MM.1S (cell line): ENCODE results near the gene KCNIP4.

Experiments
- DNase-seq: peaks from one replicate; pipeline ENCODE4 v3.0.0-alpha.2; 2015
- H2AFZ ChIP-seq: fragments of 300-600 bp; sonication (generic); 2 replicates; pipeline ENCODE4 v1.6.0; 2016; ENCODE audit warnings: antibody characterized with exemption, low read length
- H3F3A ChIP-seq: fragments of 300-600 bp; sonication (generic); 2 replicates; pipeline ENCODE4 v1.6.1; 2016; ENCODE audit warnings: mild to moderate bottlenecking, antibody characterized with exemption, low read length, moderate library complexity, mixed read lengths; ENCODE audit not compliant: insufficient read depth
- H3K27ac ChIP-seq: fragments of 300-600 bp; sonication (generic); 2 replicates; pipeline ENCODE4 v1.5.1; 2016; ENCODE audit warnings: mild to moderate bottlenecking, low read length
- H3K27me3 ChIP-seq: fragments of 300-600 bp; sonication (generic); replicated peaks from 2 replicates; pipeline ENCODE4 v1.6.0; 2016; ENCODE audit warnings: low read length; ENCODE audit not compliant: insufficient read depth
- H3K36me3 ChIP-seq: fragments of 300-600 bp; sonication (generic); replicated peaks from 2 replicates; pipeline ENCODE4 v1.6.1; 2016; ENCODE audit warnings: mild to moderate bottlenecking, low read length, mixed read lengths; ENCODE audit not compliant: insufficient read depth
- H3K4me1 ChIP-seq: fragments of 300-600 bp; sonication (generic); 2 replicates; pipeline ENCODE4 v1.6.1; 2016; ENCODE audit warnings: low read length, mixed read lengths
- H3K4me2 ChIP-seq: fragments of 300-600 bp; sonication (generic); 2 replicates; pipeline ENCODE4 v1.6.0; 2016; ENCODE audit warnings: low read depth, low read length
- H3K4me3 ChIP-seq: fragments of 300-600 bp; sonication (generic); 2 replicates; pipeline ENCODE4 v1.5.1; 2016; ENCODE audit warnings: low read length, mixed read lengths
- H3K79me2 ChIP-seq: fragments of 300-600 bp; sonication (generic); 2 replicates; pipeline ENCODE4 v1.6.1; 2016; ENCODE audit warnings: mixed run types, low read length, mixed read lengths
- H3K9ac ChIP-seq: fragments of 300-600 bp; sonication (generic); 2 replicates; pipeline ENCODE4 v1.6.1; 2016; ENCODE audit warnings: low read length, mixed read lengths
- H3K9me2 ChIP-seq: fragments of 300-600 bp; sonication (generic); replicated peaks from 2 replicates; pipeline ENCODE4 v1.6.1; 2016; ENCODE audit warnings: mild to moderate bottlenecking, low read length, mixed read lengths; ENCODE audit not compliant: insufficient read depth
- H3K9me3 ChIP-seq: fragments of 300-600 bp; sonication (generic); replicated peaks from 2 replicates; pipeline ENCODE4 v1.6.1; 2016; ENCODE audit warnings: mild to moderate bottlenecking, low read length, mixed read lengths; ENCODE audit not compliant: insufficient read depth
- H4K20me1 ChIP-seq: fragments of 300-600 bp; sonication (generic); 2 replicates; pipeline ENCODE4 v1.6.1; 2016; ENCODE audit warnings: mild to moderate bottlenecking, low read length, moderate library complexity, mixed read lengths; ENCODE audit not compliant: insufficient read depth
- CTCF ChIP-seq: fragments of 300-600 bp; sonication (generic); IDR thresholded peaks from 2 replicates; pipeline ENCODE4 v1.5.1; 2016; ENCODE audit warnings: antibody characterized with exemption, low read length, mixed read lengths
- EZH2 ChIP-seq: fragments of 300-600 bp; sonication (generic); optimal IDR thresholded peaks from 2 replicates; pipeline ENCODE3; 2017; ENCODE audit warnings: low read depth, mild to moderate bottlenecking, antibody characterized with exemption, low read length, mixed read lengths
- EZH2phosphoT487 ChIP-seq: fragments of 300-600 bp; sonication (generic); IDR thresholded peaks from 2 replicates; pipeline ENCODE4 v1.6.1; 2018; ENCODE audit warnings: antibody characterized with exemption, low read length

Gene KCNIP4

GRCh38 chr4:21117541-21118180, 830.9 kb downstream of the KCNIP4 start:
- H3K4me1 ChIP-seq, result no peaks in the 10 kb centered on the region
- no peak overlapping the region for H2AFZ ChIP-seq
- no peaks in the 10 kb centered on the region for H3K27me3 ChIP-seq
- TF ChIP-seq EZH2phosphoT487 (no peak), CTCF (no peak), EZH2 (no peak)
- no peak overlapping the region for H3K27ac ChIP-seq
- no peaks in the 10 kb centered on the region for H3K9me3 ChIP-seq
- H4K20me1 ChIP-seq, result no peaks in the 10 kb centered on the region
- no peaks in the 10 kb centered on the region for H3K9me2 ChIP-seq
- no peak overlapping the region for H3K9ac ChIP-seq
- H3K4me3 ChIP-seq, result no peak overlapping the region
- H3F3A ChIP-seq, result no peaks in the 10 kb centered on the region
- no peak for DNase-seq
- no peaks in the 10 kb centered on the region for H3K36me3 ChIP-seq
- H3K79me2 ChIP-seq, result no peaks in the 10 kb centered on the region
- H3K4me2 ChIP-seq, result no peak overlapping the region

DNA sequence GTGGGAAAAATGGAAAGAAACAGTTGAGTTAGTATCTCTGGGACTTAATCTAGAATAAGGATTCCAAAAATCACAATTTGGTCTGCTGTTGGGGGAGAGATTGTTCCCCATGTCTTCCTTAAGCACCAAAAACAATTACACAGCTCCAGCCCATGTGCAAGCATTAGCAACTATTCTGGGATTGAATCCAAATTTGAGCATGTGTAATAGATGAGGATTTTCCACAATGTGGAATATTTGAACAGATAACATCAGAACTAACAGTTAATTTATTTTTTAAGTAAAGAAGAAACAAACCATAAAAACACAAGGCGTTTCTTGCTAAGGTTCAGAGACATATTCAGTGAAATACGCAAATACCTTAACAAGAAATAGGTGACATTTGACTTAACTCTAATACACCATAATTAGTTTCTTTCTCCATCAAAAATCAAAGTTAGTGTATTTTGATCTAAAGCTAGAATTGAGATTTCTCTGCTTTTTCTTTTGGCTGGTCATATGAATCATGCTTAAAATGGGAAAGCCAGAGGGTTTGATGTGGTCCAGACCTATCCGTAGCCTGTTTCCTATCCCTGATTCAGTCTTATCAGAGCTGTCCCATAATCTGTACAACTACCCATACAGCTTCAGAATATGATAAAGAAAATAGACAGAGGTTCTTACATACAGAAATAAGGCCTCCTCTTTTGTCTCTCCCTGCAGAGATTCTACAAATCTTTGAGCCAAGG, 834.9 kb downstream of the KCNIP4 start:
- no peak overlapping the region for H3K27ac ChIP-seq
- H3K4me1 ChIP-seq, result no peaks in the 10 kb centered on the region
- no peak overlapping the region for H3K4me3 ChIP-seq
- no peaks in the 10 kb centered on the region for H3F3A ChIP-seq
- no peaks in the 10 kb centered on the region for H3K79me2 ChIP-seq
- H3K4me2 ChIP-seq, result no peak overlapping the region
- DNase-seq, result no peak
- no peak overlapping the region for H3K9ac ChIP-seq
- no peak overlapping the region for H2AFZ ChIP-seq
- TF ChIP-seq EZH2phosphoT487 (no peak), EZH2 (no peak), CTCF (no peak)
- no peaks in the 10 kb centered on the region for H3K9me2 ChIP-seq
- H3K9me3 ChIP-seq, result no peaks in the 10 kb centered on the region
- H3K27me3 ChIP-seq, result no peaks in the 10 kb centered on the region
- no peaks in the 10 kb centered on the region for H4K20me1 ChIP-seq
- no peaks in the 10 kb centered on the region for H3K36me3 ChIP-seq

- TF ChIP-seq EZH2 (no peak), EZH2phosphoT487 (no peak), CTCF (no peak)
- H3K4me1 ChIP-seq, result no peaks in the 10 kb centered on the region
- no peaks in the 10 kb centered on the region for H3K36me3 ChIP-seq
- no peaks in the 10 kb centered on the region for H3K9me3 ChIP-seq
- peak; percentile 54 for DNase-seq
- no peaks in the 10 kb centered on the region for H4K20me1 ChIP-seq
- H2AFZ ChIP-seq, result no peak overlapping the region
- H3K4me2 ChIP-seq, result no peak overlapping the region
- H3K9me2 ChIP-seq, result no peaks in the 10 kb centered on the region
- no peak overlapping the region for H3K9ac ChIP-seq
- H3F3A ChIP-seq, result no peaks in the 10 kb centered on the region
- no peak overlapping the region for H3K4me3 ChIP-seq
- H3K27ac ChIP-seq, result no peak overlapping the region
- H3K27me3 ChIP-seq, result no peaks in the 10 kb centered on the region
- no peaks in the 10 kb centered on the region for H3K79me2 ChIP-seq
These were observed 845.9 kb downstream of the KCNIP4 start for GRCh38 chr4:21102667-21103066.
